ENCODE results near the gene SCLT1. TPM values are rescaled to one million over a fixed set of nuclear protein-coding genes. Genes with fewer than 3 reads are reported as not detected.

The SCLT1 gene
- total RNA-seq, 1 donor from 2014 or later: 7.7 TPM

GRCh38 chr4:128978985-128979384 is 114.4 kb downstream of the SCLT1 start:
- intact Hi-C loops (cut with micrococcal nuclease): no loop called here
- ATAC-seq (no peak), DNase-seq (no peak)

DNA sequence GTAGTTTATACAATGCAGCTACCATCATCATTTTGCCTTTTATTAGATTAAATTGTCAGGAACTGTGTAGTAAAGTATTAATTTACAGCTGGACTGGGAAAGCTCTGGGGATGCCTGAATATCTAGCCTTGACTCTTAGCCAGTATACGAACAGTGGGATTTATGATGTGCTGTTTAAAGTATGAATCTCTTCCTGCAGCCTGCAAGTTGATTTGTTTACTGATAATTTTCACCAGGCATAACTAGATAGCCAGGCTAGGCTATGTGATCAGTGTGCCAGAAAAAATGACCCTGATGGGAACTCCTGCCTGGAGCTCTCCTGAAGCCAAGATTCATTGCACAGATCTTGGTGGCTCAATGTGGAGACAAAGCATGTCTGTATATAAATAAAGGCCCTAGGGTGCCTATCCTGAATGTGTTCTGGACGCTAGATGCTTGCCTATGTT is 119.2 kb downstream of the SCLT1 start:
- DNase-seq (no peak), ATAC-seq (no peak)
- intact Hi-C loops (cut with micrococcal nuclease): no loop called here

DNA sequence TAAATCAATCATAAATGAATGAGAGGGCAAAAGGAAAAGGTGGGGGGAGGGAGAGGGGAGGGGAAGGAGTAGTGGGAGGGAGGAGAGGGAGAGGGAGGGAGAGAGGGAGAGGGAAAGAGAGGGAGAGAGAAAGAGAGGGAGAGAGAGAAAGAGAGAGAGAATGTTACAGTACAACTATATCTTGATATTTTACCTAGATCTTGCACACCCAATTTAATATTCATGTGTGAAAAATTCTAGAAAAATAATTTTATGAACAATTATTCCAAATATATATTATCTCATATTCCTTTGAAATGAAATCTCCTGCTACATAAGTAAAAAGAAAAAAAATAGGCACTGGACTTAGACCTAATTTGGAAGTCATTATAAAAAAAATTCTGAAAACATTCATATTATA is 120.0 kb downstream of the SCLT1 start:
- DNase-seq: no peak
- intact Hi-C loops (cut with micrococcal nuclease): no loop called here
- no peak for ATAC-seq

DNA sequence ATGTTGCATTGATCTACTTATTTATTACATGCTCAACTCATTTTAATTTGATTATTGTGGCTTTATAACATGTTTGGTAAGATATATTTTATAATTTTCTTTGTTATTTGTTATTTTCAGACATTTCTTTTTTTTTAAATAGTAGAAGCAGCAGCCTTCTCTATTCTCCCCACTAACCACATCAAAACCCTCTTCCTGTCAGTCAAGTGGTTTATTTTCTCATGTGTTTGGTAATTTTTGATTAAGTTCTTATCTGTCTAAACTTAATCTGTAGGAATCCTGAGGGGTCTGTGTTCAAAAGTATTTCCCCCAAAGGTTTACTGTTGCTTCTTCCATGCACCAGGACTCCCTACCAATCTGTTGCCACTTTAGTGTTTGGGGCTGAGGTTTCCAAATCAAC is 131.9 kb downstream of the SCLT1 start:
- intact Hi-C loops (cut with micrococcal nuclease): no loop called here
- DNase-seq (no peak), ATAC-seq (no peak)

GRCh38 chr4:128958194-128958593 is 135.1 kb downstream of the SCLT1 start:
- intact Hi-C loops (cut with micrococcal nuclease): no loop called here
- ATAC-seq (peak; percentile 38), DNase-seq (no peak)

- intact Hi-C loops (cut with micrococcal nuclease): no loop called here
- ATAC-seq (no peak), DNase-seq (no peak)
Observed at GRCh38 chr4:128957459-128957858, 135.9 kb downstream of the SCLT1 start.

DNA sequence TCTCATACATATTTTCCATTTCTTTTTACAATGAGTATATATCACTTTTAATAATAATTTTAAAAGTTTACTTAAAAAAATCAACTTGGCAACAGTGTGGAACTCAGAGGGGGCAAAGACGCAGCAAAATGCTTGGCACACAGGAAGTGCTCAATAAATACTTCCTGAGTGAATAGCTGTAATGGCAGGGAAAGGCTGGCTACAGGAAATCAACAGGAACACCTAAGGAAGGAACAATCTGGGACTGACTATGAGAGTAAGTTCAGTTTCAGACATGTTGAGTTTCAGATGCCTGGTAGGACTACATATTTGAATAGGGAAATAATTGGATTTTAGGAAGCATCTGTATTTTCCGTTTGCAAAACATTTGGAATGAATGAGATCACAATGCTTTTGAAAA is 137.6 kb downstream of the SCLT1 start:
- DNase-seq (no peak), ATAC-seq (no peak)
- intact Hi-C loops (cut with micrococcal nuclease): no loop called here

DNA sequence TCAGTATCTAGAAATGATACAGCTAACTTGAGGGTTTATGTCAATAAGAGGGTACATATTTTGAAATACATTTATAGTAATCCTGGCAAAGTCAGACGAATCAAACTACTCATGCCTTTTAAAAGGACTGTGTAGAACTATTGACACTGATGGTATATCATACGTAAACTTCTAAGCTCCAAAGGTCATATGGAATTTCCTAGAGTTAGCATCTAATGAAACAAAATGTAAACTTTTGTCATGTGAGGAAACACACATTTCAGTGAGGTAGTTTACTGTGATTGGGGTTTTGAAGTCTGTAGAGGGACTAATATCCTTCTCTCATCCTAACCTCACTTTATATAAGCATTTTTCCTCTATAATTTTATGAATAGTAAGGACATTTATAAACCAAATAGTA is 138.4 kb downstream of the SCLT1 start:
- DNase-seq (no peak), ATAC-seq (no peak)
- intact Hi-C loops (cut with micrococcal nuclease): no loop called here

DNA sequence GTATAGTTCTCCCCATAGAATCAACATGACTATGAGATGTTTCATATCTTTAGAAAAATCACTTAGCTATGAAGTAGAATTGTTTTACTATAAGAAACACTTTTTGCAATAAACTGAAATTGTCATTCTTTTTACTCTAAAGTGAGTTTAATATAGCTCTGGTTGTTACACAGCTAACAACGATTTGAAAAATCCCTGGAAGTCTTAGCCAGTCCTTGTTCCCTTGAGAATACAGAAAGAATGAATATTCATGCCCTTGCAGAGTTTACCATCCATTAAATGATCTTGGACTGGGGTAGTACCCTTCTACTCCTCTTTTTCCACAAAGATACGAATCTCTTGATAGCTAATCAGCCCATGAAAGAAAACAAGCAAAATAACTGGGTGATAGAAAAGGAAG is 142.0 kb downstream of the SCLT1 start:
- intact Hi-C loops (cut with micrococcal nuclease): no loop called here
- no peak for DNase-seq
- no peak for ATAC-seq

- no peak for DNase-seq
- intact Hi-C loops (cut with micrococcal nuclease): no loop called here
- no peak for ATAC-seq
Observed at GRCh38 chr4:128950796-128951195, 142.5 kb downstream of the SCLT1 start.

DNA sequence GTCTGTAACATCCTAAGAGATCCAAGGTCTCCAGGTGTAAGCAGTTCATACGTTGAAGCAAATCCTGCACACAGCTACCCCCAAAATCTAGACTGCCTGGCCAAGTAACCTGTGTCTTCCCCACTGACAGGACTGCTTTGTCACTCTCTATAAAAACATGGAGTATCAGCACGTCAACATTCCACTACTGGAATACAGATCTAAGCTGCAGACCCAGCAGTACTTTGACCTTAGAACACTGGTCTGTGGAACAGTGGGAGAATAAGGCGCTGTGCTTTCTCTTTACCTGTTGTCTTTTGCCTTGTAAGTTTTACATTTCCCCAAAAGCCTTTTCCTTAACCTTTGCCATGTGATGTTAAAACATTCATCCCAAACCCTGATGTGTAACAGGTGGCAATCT is 146.4 kb downstream of the SCLT1 start:
- intact Hi-C loops (cut with micrococcal nuclease): no loop called here
- no peak for ATAC-seq

GRCh38 chr4:128942607-128943006 is 150.7 kb downstream of the SCLT1 start:
- no peak for DNase-seq
- no peak for ATAC-seq
- intact Hi-C loops (cut with micrococcal nuclease): no loop called here

More for the DNA sequence above, 146.4 kb downstream of the SCLT1 start:
- DNase-seq: no peak

GRCh38 chr4:128940971-128941370 is 152.4 kb downstream of the SCLT1 start:
- DNase-seq (no peak), ATAC-seq (no peak)
- intact Hi-C loops (cut with micrococcal nuclease): no loop called here

DNA sequence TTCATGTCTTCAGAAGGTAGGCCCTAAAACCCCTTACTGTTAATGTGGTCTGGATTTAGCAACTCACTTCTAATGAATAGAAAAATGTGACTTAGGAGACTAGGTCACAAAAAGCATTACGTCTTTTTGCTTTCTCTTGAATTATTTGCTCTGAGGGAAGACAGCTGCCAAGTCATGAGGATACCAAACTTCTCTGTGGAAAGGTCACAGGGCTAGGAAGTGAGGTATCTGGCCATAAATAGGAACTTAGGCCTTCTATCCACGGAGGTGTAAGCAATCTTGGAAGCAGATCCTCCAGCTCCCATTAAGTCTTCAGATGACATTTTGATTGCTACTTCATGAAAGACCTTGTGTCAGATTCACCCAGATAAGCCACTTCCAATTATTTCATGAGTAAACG is 163.3 kb downstream of the SCLT1 start:
- intact Hi-C loops (cut with micrococcal nuclease): no loop called here
- DNase-seq (no peak), ATAC-seq (no peak)

- ATAC-seq: no peak
- no peak for DNase-seq
- intact Hi-C loops (cut with micrococcal nuclease): no loop called here
Observed at GRCh38 chr4:128924951-128925350, 168.4 kb downstream of the SCLT1 start.

GRCh38 chr4:128921954-128922353 is 171.4 kb downstream of the SCLT1 start:
- DNase-seq (no peak), ATAC-seq (no peak)
- intact Hi-C loops (cut with micrococcal nuclease): no loop called here

DNA sequence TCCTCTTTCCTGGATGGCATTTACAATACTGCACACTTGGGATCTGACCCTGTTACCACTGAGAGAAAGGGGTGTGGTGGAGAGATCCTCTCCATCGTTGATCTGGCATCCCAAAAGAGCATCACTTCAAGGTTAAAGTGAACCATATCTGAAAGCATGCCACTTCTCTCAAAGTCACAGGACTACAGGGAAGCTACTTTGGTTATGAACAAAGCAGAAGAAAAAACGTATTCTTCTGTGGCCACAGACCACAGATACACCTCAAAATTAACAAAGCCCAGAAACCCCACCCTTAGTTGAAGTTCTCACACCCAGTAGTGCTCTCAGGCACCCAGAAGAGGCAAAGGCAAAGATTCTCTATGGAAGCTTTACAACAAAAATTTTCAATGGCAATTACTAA is 175.6 kb downstream of the SCLT1 start:
- no peak for DNase-seq
- intact Hi-C loops (cut with micrococcal nuclease): no loop called here
- ATAC-seq: no peak

- DNase-seq (no peak), ATAC-seq (peak; percentile 47)
Observed at GRCh38 chr4:128916832-128917231, 176.5 kb downstream of the SCLT1 start.

GRCh38 chr4:128915544-128915943 is 177.8 kb downstream of the SCLT1 start:
- DNase-seq: no peak
- ATAC-seq: no peak
- intact Hi-C loops (cut with micrococcal nuclease): no loop called here

More at GRCh38 chr4:128916832-128917231, 176.5 kb downstream of the SCLT1 start:
- intact Hi-C loops (cut with micrococcal nuclease): no loop called here

DNA sequence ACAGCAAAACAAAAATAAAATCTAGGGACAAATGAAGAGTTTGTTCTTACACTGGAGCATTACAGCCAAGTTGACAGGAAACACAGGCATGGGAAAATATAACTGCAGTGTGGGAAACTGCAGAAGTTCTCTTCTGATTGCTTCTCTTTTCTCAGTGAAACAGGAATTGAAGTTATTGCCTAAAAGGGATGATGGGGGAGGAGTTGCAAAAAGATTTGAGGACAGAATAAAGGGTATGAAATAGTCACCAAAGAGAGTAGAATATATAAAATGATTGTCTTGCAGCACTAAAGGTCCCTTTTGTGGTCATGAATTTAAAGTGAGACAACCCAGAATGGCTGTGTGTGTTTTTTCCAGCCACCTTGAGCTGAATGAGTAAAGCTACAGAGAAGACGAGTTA is 180.1 kb downstream of the SCLT1 start:
- ATAC-seq (peak; percentile 21), DNase-seq (no peak)
- intact Hi-C loops (cut with micrococcal nuclease): no loop called here

GRCh38 chr4:128908735-128909134 is 184.6 kb downstream of the SCLT1 start:
- DNase-seq (no peak), ATAC-seq (no peak)
- intact Hi-C loops (cut with micrococcal nuclease): no loop called here

DNA sequence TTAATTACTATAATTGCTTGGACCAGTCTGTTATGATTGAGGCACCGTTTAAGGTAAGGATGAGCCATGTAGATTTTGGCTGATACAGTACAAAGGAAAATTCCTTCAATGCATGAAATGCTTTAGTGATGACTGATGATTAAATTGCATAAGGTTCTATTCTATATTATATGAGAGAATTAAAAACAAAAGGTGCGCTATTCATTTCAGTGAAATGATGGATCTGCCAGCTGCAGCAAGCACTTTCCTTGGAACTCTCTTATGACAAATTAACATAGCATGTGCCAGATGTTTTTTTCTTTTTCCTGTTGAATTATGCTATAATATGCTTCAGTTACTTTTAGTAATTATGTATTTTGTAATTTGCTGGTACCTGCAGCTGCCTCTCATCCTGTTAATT is 185.4 kb downstream of the SCLT1 start:
- intact Hi-C loops (cut with micrococcal nuclease): no loop called here
- no peak for DNase-seq
- no peak for ATAC-seq
